ENCODE measurements around the gene FCGR3A. TPM values are rescaled to one million over a fixed set of nuclear protein-coding genes. Genes with fewer than 3 reads are reported as not detected.

The FCGR3A gene
- total and polyA plus RNA-seq, 2 of the 8 experiments (the other 6 are each of a cell fraction or from before 2014, with no cell fraction given), result not detected

GRCh38 chr1:161531986-161532643 is 17.5 kb downstream of the FCGR3A start:
- H3K4me3 ChIP-seq (ENCODE audit: extremely low read depth in 1 of 4, insufficient read depth in 2 of 4, low read depth in 3 of 4, low read length in 4 of 4), result peak overlapping the region; percentile 57 to 78 (median 64)
- 15% methylated on average over 22 of the region's 22 CpGs; no CpG with 5 or more reads in 1 of the 2 experiments for WGBS, 2 experiments (ENCODE audit: extremely low coverage in 1 of 2, insufficient coverage in 1 of 2, insufficient read length in 1 of 2, insufficient replicate concordance in 2 of 2, low coverage in 1 of 2, low lambda C conversion rate in 2 of 2, missing lambda C conversion rate in 1 of 2)
- H3K27me3 ChIP-seq (replicated peaks in 1 of 4; ENCODE audit: control insufficient read depth in 3 of 4, extremely low read depth in 1 of 4, insufficient read depth in 3 of 4, low read length in 3 of 4), result no peaks in the 10 kb centered on the region; a peak in 1 of 7 replicates

More at GRCh38 chr1:161531986-161532643, 17.5 kb downstream of the FCGR3A start:
- H2BK120ac ChIP-seq (replicated peaks; ENCODE audit: low read depth, low read length), result no peak overlapping the region
- no peaks in the 10 kb centered on the region for H4K20me1 ChIP-seq (replicated peaks in 1 of 2; ENCODE audit: control insufficient read depth in 1 of 2, insufficient read depth in 2 of 2, low read length in 2 of 2)
- H2AFZ ChIP-seq (ENCODE audit: low read length), result peak overlapping the region; percentile 67
- H2BK15ac ChIP-seq (ENCODE audit: low read length), result no peak overlapping the region
- H4K91ac ChIP-seq (replicated peaks; ENCODE audit: insufficient read length, low read length), result no peak overlapping the region
- no peak overlapping the region; the same call in 1 of the 2 replicates for H3K18ac ChIP-seq (ENCODE audit: extremely low read depth, low read length)
- peak overlapping the region; percentile 71 to 92 for H3K4me2 ChIP-seq (ENCODE audit: insufficient read depth in 1 of 2, low read depth in 2 of 2, low read length in 2 of 2)
- H4K8ac ChIP-seq (ENCODE audit: extremely low read depth, insufficient read depth, low read length), result no peak overlapping the region
- DNase-seq (ENCODE audit: low read depth in 1 of 2, low spot score in 2 of 2), result no peak
- peaks cover 0 to 3% (median under 1%) of the 10 kb centered on the region in 4 experiments; a peak in 2 of 7 replicates for H3K4me1 ChIP-seq (replicated peaks in 1 of 4; ENCODE audit: control insufficient read depth in 3 of 4, insufficient read depth in 4 of 4, low read length in 3 of 4)
- no peak for FAIRE-seq
- H3K56ac ChIP-seq (replicated peaks; ENCODE audit: insufficient read length, low read depth, low read length), result no peak overlapping the region
- H3K79me2 ChIP-seq (ENCODE audit: control insufficient read depth in 1 of 2, insufficient read depth in 2 of 2, low read length in 2 of 2), result no peaks in the 10 kb centered on the region
- H3K9ac ChIP-seq (replicated peaks in 1 of 4; ENCODE audit: extremely low read depth in 1 of 4, low read depth in 3 of 4, low read length in 3 of 4), result peak overlapping the region in 1 of 4 experiments; percentile 48; a peak in 2 of 7 replicates
- ChIA-PET CTCF (ENCODE audit: partially characterized antibody) (interaction anchor here (1.1 to 1.7 kb wide), 5 partner anchors 45 to 209 kb away, joined by 3 to 7 read pairs (median 4); no protein-coding TSS in a partner anchor), POLR2A (ENCODE audit: partially characterized antibody) (interaction anchor here (0.9 kb wide), 1 partner anchor 89 kb away, joined by 3 read pairs; no protein-coding TSS in a partner anchor)
- H3K23ac ChIP-seq (ENCODE audit: insufficient read length), result no peak overlapping the region
- TF ChIP-seq FOSL1 (IDR thresholded peaks at IDR 0.05; ENCODE audit: insufficient read depth, low read depth, low read length), result no peak
- no peak for TF ChIP-seq KDM4A (IDR thresholded peaks at IDR 0.05; ENCODE audit: low read depth, low read length, severe bottlenecking)
- peak; percentile 96 for TF ChIP-seq TBP (IDR thresholded peaks at IDR 0.05; ENCODE audit: low read depth, low read length)
- TF ChIP-seq BACH1 (IDR thresholded peaks at IDR 0.05; ENCODE audit: low read length), result no peak
- H2BK20ac ChIP-seq (ENCODE audit: low read length), result no peak overlapping the region
- H3K23me2 ChIP-seq (ENCODE audit: low read depth, low read length), result peaks cover 2% of the 10 kb centered on the region; the same call in 1 of the 2 replicates
- H3K36me3 ChIP-seq (ENCODE audit: control insufficient read depth in 2 of 4, insufficient read depth in 4 of 4, low read length in 3 of 4), result no peaks in the 10 kb centered on the region
- H2BK12ac ChIP-seq (ENCODE audit: low read depth, low read length), result no peak overlapping the region
- no peak overlapping the region for H2AK5ac ChIP-seq (ENCODE audit: low read depth, low read length)
- no peaks in the 10 kb centered on the region for H3K79me1 ChIP-seq (ENCODE audit: low read depth, low read length)
- H3K4ac ChIP-seq (replicated peaks; ENCODE audit: insufficient read length, low read depth, low read length), result no peak overlapping the region
- H3K14ac ChIP-seq (ENCODE audit: insufficient read length), result no peak overlapping the region
- H4K5ac ChIP-seq (ENCODE audit: insufficient read length, low read depth, low read length), result no peak overlapping the region
- no peak overlapping the region for H3K27ac ChIP-seq (ENCODE audit: low read depth, low read length)
- H2BK5ac ChIP-seq (ENCODE audit: low read depth, low read length), result no peak overlapping the region
- H3K9me3 ChIP-seq (ENCODE audit: insufficient read depth in 2 of 2, low read depth in 1 of 2, low read length in 1 of 2), result peaks cover 0 to 5% of the 10 kb centered on the region in 2 experiments; a peak in 1 of 4 replicates

Measured in H1 (cell line).